ENCODE data around the gene ANKRD13D.

- no peak for TF ChIP-seq CTCF (IDR thresholded peaks at IDR 0.05; ENCODE audit: low read depth, low read length, poor library complexity, severe bottlenecking)
- TF ChIP-seq EZH2phosphoT487 (IDR thresholded peaks at IDR 0.05; ENCODE audit: borderline replicate concordance, low read length), result no peak
These were observed 41.1 kb upstream of the ANKRD13D start for GRCh38 chr11:67247946-67248550.
